HG03469 (cell line): Measurements from ENCODE around the gene SIPA1L2.
A peak's percentile ranks its signal among the peaks of the same experiment; 100 is the strongest.

Experiments used
- ATAC-seq: cut with Tn5 transposase; IDR thresholded peaks from one replicate; pipeline ENCODE4 v1.9.1; 2021; ENCODE audit warnings: mild to moderate bottlenecking, moderate library complexity, moderate number of reproducible peaks; ENCODE audit not compliant: unreplicated experiment

SIPA1L2 gene, protein sequence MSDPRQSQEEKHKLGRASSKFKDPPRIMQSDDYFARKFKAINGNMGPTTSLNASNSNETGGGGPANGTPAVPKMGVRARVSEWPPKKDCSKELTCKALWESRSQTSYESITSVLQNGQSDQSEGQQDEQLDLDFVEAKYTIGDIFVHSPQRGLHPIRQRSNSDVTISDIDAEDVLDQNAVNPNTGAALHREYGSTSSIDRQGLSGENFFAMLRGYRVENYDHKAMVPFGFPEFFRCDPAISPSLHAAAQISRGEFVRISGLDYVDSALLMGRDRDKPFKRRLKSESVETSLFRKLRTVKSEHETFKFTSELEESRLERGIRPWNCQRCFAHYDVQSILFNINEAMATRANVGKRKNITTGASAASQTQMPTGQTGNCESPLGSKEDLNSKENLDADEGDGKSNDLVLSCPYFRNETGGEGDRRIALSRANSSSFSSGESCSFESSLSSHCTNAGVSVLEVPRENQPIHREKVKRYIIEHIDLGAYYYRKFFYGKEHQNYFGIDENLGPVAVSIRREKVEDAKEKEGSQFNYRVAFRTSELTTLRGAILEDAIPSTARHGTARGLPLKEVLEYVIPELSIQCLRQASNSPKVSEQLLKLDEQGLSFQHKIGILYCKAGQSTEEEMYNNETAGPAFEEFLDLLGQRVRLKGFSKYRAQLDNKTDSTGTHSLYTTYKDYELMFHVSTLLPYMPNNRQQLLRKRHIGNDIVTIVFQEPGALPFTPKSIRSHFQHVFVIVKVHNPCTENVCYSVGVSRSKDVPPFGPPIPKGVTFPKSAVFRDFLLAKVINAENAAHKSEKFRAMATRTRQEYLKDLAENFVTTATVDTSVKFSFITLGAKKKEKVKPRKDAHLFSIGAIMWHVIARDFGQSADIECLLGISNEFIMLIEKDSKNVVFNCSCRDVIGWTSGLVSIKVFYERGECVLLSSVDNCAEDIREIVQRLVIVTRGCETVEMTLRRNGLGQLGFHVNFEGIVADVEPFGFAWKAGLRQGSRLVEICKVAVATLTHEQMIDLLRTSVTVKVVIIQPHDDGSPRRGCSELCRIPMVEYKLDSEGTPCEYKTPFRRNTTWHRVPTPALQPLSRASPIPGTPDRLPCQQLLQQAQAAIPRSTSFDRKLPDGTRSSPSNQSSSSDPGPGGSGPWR (N-terminal part only)

DNA sequence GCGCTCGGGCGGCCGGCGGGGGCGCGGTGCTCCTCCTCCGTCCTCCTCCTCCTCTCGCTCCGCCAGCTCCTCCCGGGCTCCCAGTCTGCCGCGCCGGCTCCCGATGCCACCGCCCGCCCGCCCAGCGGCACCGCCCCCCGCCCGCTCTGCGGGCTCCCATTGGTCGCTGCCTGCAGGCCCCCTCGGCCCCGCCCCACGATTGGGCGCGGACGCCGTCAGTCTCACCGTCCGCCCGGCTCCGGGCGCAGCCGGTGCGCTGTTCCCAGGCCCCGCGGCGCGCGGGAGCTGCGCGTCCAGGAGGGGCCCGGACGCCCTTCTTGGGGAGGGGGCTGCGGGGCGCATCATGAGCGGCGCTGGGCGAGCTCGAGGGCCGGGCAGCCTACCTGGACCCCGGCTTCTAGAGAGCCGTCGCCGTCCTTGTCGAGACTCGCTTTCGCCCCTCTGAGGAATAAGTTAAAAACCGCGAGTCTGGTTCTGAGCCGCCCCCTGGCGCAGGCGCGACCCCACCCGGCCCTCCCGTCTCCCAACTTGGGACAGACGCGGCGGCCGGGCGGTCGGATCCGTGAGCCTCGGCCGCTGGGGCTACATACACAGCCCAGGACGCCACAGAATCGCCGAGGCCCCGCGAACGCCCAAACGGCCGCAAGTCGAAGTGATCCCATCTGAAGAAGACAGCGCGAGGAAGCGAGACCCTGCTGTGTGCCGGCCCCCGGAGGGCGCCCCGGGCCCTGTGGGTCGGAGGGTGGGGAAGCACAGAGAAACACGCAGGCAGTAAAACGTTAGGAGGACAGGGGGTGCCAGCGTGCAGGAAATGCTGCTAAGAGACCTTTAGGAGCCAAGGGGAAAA, at the start of gene SIPA1L2:
SIPA1L2 (minus strand) TSS at position 87 of the 847 bp plus-strand sequence. CDS start 114,794 bp downstream, outside the sequence.
- peak; percentile 92 for ATAC-seq

DNA sequence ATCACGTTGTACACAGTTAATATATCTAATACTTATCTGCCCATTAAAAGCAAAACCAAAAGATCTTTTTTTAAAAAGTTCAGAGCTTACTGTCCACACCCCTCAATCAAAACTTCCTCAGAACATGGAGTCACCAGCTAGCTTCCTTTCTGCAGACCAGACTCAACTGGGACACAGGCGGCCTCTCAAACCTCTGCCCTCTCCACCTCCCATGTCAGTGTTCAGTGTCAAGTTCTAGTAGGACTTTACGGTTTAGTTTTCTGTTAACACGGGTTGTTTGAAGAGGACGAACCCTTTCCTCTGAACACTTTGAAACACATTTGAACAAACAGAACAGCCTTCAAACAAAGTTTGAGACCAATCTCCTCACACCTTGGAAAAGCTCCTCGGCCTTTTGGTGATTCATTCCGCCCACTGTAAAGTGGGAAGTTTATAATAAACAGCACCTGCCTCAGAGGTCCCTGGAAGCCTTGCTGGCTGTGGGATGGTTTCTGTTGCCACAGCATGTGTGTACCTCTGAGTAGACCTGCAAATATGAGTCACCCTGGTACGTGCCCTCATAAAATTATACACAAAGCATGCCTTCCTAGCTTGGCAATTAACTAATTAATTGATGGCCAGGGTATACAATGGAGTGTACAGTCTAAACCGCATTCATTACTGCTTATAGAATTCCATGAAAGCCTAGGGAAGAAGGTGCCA, 48.4 kb upstream of the SIPA1L2 start:
- no peak for ATAC-seq

DNA sequence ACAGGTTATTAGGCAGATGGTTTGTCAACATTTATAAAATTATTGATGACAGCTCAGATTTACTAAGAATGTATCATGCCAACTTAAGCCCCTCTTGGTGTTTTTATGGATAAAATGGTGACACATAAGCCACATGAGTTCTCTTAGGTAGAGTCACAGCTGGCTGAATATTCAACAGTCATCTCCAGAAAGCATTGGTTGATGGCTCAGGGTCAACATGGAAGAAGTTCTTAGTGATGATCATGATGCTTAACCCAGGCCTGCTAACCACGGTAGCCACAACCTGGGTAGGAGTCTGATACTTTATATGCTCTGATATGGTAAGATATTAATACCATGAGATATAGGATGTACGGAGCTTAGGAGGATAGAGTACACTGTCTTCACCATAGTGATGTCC, 46.4 kb upstream of the SIPA1L2 start:
- ATAC-seq, result no peak

DNA sequence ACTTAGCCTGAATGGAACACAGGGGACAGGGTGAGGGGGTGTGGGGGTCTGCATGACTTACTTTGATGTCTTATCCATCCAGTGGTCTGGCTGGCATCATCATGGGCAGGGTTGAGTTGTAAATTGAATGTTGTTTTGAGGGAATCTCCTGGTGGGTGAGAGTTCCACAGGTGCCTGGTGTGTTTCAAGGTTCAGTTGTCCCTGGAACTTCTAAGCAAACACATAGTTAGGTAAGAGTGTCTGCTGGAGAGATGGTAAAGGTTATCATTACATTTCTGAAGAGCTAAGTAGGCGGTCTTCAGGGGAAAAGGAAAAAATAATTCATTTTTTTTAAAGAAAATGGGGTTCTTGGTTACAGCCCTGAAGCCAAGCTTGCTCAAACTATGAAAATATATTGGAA, 46.0 kb upstream of the SIPA1L2 start:
- no peak for ATAC-seq

DNA sequence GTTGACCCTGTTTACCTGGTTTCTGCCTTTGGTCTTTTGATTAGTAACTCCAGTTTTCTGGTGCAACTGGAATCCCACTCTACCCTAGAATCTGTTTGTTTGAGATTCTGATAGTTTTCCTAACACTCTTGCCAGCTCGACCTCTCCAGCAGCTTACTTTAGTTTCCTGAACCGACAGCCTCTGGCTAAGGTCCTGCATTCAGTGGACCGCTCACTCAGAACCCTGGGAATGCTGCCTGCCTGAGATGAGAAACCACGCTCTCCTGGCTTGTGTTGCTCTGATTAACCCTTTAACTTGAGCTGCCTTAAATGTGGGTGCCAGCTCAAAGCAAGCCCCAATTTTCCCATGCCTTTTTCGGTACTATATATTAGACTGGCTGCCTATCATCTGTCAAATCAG, 45.3 kb upstream of the SIPA1L2 start:
- ATAC-seq, result no peak

DNA sequence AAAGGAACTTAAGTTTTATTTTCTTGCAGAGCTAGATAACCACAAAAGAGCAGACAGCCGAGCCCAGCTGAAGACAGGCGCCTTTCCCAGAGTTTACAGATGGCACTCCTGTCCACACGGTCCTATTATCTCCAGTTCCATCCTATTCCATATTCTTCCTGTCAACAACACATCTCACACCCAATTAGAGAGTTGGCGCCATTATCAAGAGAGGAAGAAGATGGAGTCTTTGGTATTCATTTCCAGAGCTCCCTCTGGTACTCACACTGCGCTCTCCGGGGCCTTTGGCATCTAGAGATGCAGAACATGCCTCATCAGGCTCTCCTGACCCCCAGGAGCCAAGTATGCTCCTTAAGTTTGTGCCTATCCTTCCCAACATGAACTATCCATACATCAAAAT, 43.3 kb upstream of the SIPA1L2 start:
- ATAC-seq, result no peak

DNA sequence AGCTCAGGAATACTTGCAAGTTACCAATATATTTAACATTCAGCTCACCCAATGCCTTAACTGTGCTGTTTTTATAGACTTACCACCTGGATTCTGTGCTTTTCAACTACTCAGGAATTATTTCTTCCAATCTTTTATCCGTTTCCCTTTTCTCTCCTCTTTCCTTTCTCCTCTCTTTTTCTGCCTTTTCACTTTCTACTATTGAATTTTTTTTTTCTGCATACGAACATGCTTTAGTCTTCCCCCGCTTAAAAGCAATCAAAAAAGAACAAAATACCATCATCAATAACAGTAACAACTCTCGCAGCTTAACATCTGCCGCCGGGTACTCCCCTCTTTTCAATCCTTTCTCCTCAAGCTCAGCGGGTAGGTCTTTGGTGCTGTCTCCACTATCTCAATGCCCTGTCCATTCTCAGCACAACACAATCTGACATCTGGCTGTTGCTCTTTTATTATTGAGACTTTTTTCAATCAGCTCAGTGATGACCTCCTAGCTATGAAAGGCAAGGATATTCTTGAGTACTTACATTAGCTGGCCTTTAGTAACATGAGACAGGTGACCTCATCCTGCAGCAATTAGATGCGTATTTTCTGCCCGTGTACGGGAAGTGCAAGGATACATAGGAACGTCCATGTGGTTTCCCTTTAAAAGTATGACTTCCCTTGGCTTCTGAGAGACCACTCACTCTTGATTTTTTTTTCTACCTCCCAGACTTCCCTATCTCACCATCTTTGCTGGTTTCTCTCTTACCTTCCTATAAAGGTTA, 40.2 kb upstream of the SIPA1L2 start:
- ATAC-seq, result no peak

DNA sequence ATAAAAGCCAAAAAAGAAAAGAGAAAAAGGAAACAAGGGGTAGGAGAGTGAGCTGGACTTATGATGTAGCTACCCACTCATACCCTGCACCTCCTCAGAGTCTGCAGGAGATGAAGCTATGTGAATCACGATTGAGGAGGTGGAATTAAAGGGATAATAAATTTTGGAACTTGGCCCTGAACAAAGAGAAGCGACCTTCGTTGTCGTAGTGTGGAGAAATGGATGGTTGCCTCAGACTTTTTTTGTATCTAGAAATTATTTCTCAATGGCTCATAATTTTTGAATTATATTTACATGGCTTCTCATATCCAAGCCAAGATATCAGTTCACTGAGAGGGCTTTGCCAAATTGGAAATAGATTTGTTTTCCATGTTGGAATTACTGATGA, 37.8 kb upstream of the SIPA1L2 start:
- no peak for ATAC-seq

DNA sequence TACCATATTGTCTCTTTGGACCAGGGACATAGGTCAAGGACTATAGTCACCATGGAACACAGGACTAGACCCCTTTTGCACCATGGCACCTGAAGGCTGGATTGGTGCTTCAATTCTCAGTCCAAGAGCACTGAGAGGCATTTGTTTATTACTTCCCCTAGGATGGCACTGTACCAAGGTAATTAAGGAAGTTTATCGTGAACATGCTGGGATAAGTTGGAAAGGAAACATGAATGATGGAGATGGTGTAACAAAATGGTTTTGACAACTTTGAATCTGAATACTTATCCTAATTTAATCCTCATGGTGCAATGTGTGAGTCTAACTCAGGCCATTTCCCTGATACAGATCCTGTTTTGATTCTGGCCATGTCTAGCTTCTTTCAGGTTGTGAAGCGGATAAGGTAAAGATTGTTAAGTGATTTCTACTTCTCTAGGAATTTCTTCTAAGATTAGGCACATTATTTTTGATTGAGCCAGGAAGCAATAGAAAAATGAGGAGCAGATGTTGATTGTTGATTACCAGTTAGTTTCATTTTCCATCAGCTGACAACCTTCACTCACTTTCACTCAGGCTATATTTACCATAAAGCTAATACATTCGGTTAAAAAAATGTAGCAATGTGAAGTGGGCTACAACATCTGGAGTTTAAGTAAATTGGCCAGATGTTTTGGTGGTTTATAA, 37.3 kb upstream of the SIPA1L2 start:
- no peak for ATAC-seq

DNA sequence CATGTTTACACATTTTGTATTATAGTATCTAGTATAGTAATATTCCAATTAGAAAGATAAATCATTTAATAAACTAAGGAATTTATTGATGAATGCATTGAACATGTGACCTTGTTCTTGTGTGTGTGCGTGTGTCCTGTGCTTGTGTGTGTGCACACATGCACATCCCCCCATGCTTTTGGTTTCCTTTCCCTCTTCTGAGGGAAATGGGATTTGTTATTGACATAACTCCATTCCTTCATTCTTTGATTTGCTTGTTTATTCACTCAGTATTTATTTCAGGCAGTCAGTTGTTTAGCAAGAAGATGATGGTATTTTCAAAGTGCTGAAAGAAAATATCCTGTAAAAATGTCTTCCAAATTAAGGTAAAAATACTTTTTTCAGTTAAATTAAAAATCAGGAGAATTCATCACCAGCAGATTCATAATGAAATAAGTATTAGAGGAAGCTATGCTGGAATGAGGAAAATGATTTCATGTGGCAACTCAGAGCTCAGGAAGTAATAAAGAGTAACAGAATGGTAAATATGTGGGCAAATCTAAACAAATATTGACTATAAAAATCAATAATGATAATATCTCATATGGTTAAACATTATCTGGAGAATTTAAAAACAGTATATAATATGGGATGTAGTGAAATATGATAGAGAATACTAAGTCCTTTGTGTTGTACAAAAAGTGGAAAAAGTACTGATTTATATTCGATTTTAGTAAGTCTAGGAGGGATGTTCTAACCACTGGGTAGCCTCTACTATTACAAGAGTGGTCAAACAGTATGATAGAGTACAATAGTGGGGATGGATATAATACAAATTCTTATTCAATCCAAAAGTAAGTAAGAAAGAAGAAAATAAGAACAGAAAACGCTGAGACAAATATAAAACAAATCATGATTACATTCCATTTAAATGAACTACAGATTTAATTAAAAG, 35.2 kb upstream of the SIPA1L2 start:
- no peak for ATAC-seq

DNA sequence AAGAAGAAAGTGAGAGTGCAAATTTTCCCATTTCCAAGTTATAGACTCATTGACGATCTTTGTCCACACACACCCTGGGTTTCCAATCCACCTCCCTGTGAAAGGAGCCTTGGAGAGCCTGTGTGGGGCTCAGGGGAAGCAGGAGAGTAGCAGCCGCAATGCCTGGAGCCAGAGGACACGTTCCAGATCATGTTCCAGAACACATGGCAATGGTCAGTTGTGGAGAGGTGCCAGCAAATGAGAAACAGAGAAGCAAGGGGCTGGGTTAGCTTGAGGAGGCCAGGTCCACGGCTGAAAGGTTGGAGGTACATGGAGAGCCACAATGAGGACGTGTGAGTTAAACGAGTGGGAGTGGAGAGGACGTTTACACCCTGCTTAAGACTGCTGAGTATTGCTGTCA, 33.0 kb upstream of the SIPA1L2 start:
- no peak for ATAC-seq

DNA sequence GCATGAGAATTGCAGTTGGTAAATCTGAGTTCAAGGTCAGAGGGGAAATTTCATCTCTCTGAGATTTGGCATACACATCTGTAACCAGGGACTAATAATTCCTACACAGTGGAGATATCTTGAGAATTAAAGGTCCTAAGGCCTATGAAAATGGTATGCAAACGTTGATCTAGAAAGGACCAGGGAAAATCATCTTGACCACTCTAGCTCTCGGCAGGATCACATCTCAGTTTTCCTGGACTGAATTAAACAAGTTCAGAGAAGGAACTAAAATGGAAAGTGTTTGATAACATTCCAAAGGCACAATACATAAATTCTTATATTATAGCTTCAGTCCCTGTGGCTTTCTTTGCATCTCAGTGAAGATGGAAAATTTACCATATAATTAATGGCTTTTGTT, 28.5 kb upstream of the SIPA1L2 start:
- ATAC-seq, result no peak

DNA sequence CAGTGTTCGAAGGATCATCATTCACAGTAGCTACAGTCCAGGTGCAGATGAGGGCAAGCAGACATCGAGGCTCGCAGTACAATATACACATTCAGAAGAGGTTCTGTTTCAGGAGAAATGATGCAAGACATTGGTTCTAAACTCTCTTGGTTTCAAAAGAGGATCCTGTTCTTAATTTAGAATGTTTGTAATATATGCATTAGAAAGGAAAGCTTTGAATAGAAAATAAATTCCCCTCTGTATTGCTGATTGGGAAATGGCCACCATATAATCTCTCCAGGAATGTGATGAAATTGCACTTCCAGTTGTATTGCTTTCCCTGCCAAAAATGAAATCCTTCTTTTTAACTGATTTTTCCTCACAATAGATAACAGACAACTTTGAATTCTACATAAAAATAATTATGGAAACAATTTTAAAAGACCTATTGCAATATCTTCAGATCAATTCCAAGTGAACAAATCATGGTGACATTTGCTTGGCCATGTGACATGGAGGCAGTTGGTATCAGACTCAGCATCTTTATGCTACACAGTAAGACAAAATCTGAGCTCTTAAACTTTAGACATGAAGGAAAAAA, 27.6 kb upstream of the SIPA1L2 start:
- no peak for ATAC-seq

DNA sequence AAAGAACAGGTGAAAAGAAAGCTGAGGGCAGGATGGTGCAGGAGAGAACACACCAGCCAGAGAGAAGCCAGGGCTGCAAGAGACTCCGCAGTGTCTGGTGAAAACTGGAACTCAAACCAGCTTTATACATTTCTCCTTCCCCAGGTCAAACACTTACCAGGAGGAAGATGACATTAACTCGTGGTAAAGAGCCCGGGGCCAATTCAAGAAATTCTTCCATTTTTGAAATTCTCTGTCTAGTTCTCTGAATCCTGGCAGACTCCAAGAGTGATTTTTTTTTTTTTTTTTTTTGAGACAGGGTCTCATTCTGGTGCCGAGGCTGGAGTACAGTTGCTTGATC, 25.8 kb upstream of the SIPA1L2 start:
- ATAC-seq, result no peak

DNA sequence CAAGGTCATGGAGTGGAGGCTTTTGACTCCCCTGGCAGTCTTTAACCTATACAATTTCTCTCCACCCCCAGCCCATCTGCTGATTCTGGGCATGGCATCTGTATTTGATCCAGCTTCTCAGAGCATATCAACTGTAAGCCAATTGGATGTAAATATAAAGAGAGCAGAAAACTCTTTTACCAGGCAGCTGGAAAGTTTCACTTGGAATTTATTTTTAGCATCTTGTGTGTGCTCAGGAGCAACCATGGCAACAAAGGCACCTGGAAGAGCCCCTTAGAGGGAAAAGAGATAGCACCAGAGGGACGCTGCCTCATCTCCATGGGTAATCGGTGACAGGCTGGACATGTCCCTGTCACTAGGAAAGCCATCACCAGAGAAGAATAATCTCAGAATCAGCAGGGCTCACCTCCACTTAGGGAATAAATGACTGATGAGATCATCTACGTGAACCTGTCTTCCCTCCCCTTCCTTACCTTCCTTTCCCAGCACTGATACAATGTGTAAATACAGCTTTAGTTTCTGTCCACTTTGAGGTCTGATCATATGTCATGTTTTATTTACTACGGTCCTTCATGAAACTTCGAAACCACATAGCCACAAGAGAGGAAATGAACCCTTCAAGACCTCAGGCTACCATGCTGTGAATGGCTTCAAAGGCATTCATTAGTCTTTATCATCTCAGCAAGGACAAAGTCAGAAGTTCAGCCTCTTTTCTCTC, 25.3 kb upstream of the SIPA1L2 start:
- peak; percentile 88 for ATAC-seq

DNA sequence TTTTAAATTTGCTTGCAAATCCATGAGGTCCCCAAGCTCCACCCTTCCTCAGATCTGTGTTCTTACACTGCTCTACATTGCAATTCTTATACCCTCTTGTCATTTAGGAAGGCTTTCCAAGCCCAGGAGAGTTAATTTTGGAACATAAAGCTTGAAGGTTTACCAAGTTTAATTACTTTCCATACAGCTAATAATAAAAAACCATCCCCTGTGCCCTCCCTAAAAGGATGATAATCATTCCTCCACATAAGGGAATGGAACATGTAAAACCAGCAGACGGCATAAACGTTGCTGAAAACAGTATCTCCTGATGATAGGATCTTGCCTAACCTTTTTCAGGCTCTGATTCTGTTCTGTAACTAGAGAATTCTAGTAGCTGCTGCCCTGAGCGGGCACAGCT, 23.9 kb upstream of the SIPA1L2 start:
- no peak for ATAC-seq

DNA sequence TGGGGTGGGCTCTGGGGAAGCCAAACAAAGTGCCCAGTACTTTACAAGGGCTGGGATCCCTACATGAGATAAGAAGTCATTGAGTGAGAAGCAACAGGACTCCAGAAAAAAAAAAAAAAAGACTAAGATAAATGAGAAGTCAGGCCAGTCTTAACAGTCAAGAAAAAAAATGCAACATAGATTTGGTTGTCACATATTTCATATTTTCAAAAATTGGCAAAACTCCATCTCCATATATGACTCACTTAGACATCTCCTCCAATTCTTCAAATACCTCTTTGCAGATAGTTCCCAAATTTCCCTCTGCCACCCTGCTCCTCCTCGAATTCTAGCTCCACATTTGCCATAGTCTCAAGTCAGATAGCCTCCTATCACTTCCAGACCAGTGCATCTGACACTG, 20.9 kb upstream of the SIPA1L2 start:
- no peak for ATAC-seq
